OCI-LY3 (cell line): ENCODE measurements around the gene EPM2A.

Source experiments
- EZH2phosphoT487 ChIP-seq: fragments of 200-600 bp; shearing (Covaris generic); IDR thresholded peaks from 2 replicates; pipeline ENCODE4 v1.6.1; 2018; ENCODE audit warnings: antibody characterized with exemption, mixed run types, low read depth
- TF ChIP-seq, protein P1 (sequence below): fragments of 200-600, 300-600 bp; sonication (generic); IDR thresholded peaks from 2 replicates; pipeline ENCODE4 v1.5.1; 2014; ENCODE audit warnings: antibody characterized with exemption, low read length, low read depth

DNA sequence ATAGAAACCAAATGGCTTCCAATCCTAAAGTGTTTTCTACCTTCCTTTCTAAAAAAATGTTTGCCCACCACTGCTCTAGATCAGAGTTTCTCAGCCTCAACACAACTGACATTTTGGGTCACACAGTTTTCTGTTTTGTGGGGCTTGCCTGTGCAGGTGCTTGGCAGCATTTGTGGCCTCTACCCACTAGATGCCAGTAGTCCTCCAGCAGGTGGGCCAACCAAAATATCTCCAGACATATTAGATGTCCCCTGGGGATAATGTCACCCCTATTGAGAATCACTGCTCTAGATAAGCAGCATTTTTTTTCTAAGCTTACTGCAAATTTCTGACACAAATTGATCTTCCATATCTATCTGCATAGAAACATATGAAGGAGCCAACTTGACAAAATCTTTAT is 26.3 kb upstream of the EPM2A start:
- TF ChIP-seq, protein P1, sequence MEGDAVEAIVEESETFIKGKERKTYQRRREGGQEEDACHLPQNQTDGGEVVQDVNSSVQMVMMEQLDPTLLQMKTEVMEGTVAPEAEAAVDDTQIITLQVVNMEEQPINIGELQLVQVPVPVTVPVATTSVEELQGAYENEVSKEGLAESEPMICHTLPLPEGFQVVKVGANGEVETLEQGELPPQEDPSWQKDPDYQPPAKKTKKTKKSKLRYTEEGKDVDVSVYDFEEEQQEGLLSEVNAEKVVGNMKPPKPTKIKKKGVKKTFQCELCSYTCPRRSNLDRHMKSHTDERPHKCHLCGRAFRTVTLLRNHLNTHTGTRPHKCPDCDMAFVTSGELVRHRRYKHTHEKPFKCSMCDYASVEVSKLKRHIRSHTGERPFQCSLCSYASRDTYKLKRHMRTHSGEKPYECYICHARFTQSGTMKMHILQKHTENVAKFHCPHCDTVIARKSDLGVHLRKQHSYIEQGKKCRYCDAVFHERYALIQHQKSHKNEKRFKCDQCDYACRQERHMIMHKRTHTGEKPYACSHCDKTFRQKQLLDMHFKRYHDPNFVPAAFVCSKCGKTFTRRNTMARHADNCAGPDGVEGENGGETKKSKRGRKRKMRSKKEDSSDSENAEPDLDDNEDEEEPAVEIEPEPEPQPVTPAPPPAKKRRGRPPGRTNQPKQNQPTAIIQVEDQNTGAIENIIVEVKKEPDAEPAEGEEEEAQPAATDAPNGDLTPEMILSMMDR: no peak; the same call in 1 of the 2 replicates
- no peak for TF ChIP-seq EZH2phosphoT487
